Ishikawa (cell line): ENCODE data around the gene S100A7.

Source experiments
- YY1 ChIP-seq: IDR thresholded peaks from 2 replicates; pipeline ENCODE4 v1.6.1; 2012; ENCODE audit warnings: low read depth
- TF ChIP-seq, protein P1 (sequence below): IDR thresholded peaks from 2 replicates; pipeline ENCODE4 v1.6.1; 2012

DNA sequence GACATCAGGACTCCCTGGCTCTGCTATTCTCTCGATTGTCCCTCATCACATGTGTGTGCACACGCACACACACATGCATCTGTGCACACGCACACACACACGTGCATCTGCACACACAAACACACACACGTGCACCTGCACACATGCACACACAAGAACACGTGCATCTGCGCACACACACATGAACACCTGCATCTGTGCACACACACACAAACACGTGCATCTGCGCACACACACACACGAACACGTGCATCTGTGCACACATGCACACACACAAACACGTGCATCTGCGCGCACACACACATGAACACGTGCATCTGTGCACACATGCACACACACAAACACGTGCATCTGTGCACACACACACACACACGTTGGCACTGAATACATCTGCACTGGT lies 29.4 kb downstream of the S100A7 start:
- TF ChIP-seq, protein P1, sequence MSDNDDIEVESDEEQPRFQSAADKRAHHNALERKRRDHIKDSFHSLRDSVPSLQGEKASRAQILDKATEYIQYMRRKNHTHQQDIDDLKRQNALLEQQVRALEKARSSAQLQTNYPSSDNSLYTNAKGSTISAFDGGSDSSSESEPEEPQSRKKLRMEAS, result no peak
- TF ChIP-seq YY1, result no peak
